Smooth muscle cell (in vitro differentiated cells): Measurements from ENCODE around the gene SLC4A5. TPM values are rescaled to one million over a fixed set of nuclear protein-coding genes. Genes with fewer than 3 reads are reported as not detected.

ENCODE experiments used
- DNase-seq: peaks from one replicate; lab custom pipeline; 2025; ENCODE audit not compliant: unreplicated experiment; lab: John Stamatoyannopoulos, UW
- H2AFZ ChIP-seq: fragments of 200-600 bp; sonication (generic); 2 replicates; pipeline ENCODE4 v1.6.0; 2016; ENCODE audit warnings: antibody characterized with exemption, low read depth, mild to moderate bottlenecking
- H3F3A ChIP-seq: fragments of 200-600 bp; sonication (generic); 2 replicates; pipeline ENCODE4 v1.6.0; 2017; ENCODE audit warnings: antibody characterized with exemption, low read depth
- H3K27ac ChIP-seq: fragments of 200-600 bp; sonication (generic); 2 replicates; pipeline ENCODE4 v1.5.1; 2016; ENCODE audit warnings: low read depth, mild to moderate bottlenecking
- H3K27me3 ChIP-seq: fragments of 200-600 bp; sonication (generic); 2 replicates; pipeline ENCODE4 v1.6.1; 2016; ENCODE audit warnings: low read depth, mild to moderate bottlenecking
- H3K36me3 ChIP-seq: fragments of 200-600 bp; sonication (generic); 2 replicates; pipeline ENCODE4 v1.5.1; 2016; ENCODE audit warnings: low read depth
- H3K4me1 ChIP-seq: fragments of 200-600 bp; sonication (generic); 2 replicates; pipeline ENCODE4 v1.5.1; 2016; ENCODE audit warnings: low read depth
- H3K4me2 ChIP-seq: fragments of 200-600 bp; sonication (generic); 2 replicates; pipeline ENCODE4 v1.6.0; 2016; ENCODE audit warnings: mild to moderate bottlenecking
- H3K4me3 ChIP-seq: fragments of 200-600 bp; sonication (generic); 2 replicates; pipeline ENCODE4 v1.5.1; 2016; ENCODE audit warnings: mild to moderate bottlenecking
- H3K79me2 ChIP-seq: fragments of 200-600 bp; sonication (generic); 2 replicates; pipeline ENCODE4 v1.6.0; 2016; ENCODE audit warnings: low read depth, mild to moderate bottlenecking
- H3K9ac ChIP-seq: fragments of 200-600 bp; sonication (generic); 2 replicates; pipeline ENCODE4 v1.6.0; 2016; ENCODE audit warnings: low read depth
- H3K9me3 ChIP-seq: fragments of 200-600 bp; sonication (generic); replicated peaks from 2 replicates; pipeline ENCODE4 v1.5.1; 2016; ENCODE audit warnings: low read depth
- H4K20me1 ChIP-seq: fragments of 200-600 bp; sonication (generic); 2 replicates; pipeline ENCODE4 v1.6.0; 2016; ENCODE audit warnings: low read depth
- CTCF ChIP-seq: fragments of 200-600 bp; sonication (generic); IDR thresholded peaks from 2 replicates; pipeline ENCODE4 v1.5.1; 2017; ENCODE audit warnings: borderline replicate concordance, mild to moderate bottlenecking, antibody characterized with exemption; ENCODE audit not compliant: insufficient read depth, poor library complexity, severe bottlenecking
- WGBS: methylation state at CpG from one replicate; pipeline ENCODE4 v1.1.7; 2016; ENCODE audit warnings: low lambda C conversion rate; 5-methylcytosine and 5-hydroxymethylcytosine counted together
- polyA plus RNA-seq: library from polyadenylated mRNA; unstranded; fragments of >200 nt; fragmentation: Nextera tagmentation; extraction: Ambion mirVana; gene quantifications from 2 replicates; pipeline ENCODE4 v1.2.1, GENCODE V29; 2016
- total RNA-seq: library from RNA; depleted of rRNA; stranded (reverse); fragments of >200 nt; gene quantifications from 2 replicates; pipeline ENCODE4 v1.2.3, GENCODE V29; 2014

Gene SLC4A5
- total and polyA plus RNA-seq, 2 experiments from 2014 or later: 0.46 to 0.99 TPM

GRCh38 chr2:74178211-74179062 lies 164.8 kb downstream of the SLC4A5 start, which contains the start of gene MOB1A:
Gene MOB1A (minus strand): TSS chr2:74178879. CDS start chr2:74178674, 205 bp downstream.
- Histone ChIP-seq H3K79me2 (peaks cover 50% of the 10 kb centered on the region), H3K27ac (peak within 1 kb of the TSS; percentile 95), H4K20me1 (peaks cover 47% of the 10 kb centered on the region), H3K4me1 (peaks cover 11% of the 10 kb centered on the region), H3K27me3 (no peaks in the 10 kb centered on the region), H3F3A (peaks cover 9% of the 10 kb centered on the region), H3K36me3 (no peaks in the 10 kb centered on the region), H3K4me2 (peak within 1 kb of the TSS; percentile 99), H2AFZ (peak within 1 kb of the TSS; percentile 89), H3K9ac (peak within 1 kb of the TSS; percentile 98), H3K9me3 (no peaks in the 10 kb centered on the region), H3K4me3 (peak within 1 kb of the TSS; percentile 97)
- no peak for TF ChIP-seq CTCF
- under 1% methylated on average over 83 of the region's 84 CpGs for WGBS
- DNase-seq: peak; percentile 85

GRCh38 chr2:74177696-74178095 lies 165.5 kb downstream of the SLC4A5 start:
- no peak overlapping the region for H2AFZ ChIP-seq
- no peaks in the 10 kb centered on the region for H3K36me3 ChIP-seq
- peaks cover 54% of the 10 kb centered on the region for H4K20me1 ChIP-seq
- H3K79me2 ChIP-seq: peaks cover 57% of the 10 kb centered on the region
- peaks cover 9% of the 10 kb centered on the region for H3F3A ChIP-seq
- peak overlapping the region; percentile 99 for H3K4me2 ChIP-seq
- H3K4me1 ChIP-seq: peaks cover 11% of the 10 kb centered on the region
- peak overlapping the region; percentile 95 for H3K27ac ChIP-seq
- DNase-seq: no peak
- no peaks in the 10 kb centered on the region for H3K27me3 ChIP-seq
- peak overlapping the region; percentile 97 for H3K4me3 ChIP-seq
- no peaks in the 10 kb centered on the region for H3K9me3 ChIP-seq
- peak overlapping the region; percentile 98 for H3K9ac ChIP-seq
- TF ChIP-seq CTCF: no peak

- WGBS: 100% methylated on average over 1 of the region's 1 CpG
- no peaks in the 10 kb centered on the region for H3K36me3 ChIP-seq
- H3F3A ChIP-seq: peaks cover 9% of the 10 kb centered on the region
- no peak overlapping the region for H3K4me2 ChIP-seq
- H4K20me1 ChIP-seq: peaks cover 81% of the 10 kb centered on the region
- no peak overlapping the region for H3K9ac ChIP-seq
- H3K4me3 ChIP-seq: no peak overlapping the region
- H2AFZ ChIP-seq: no peak overlapping the region
- H3K4me1 ChIP-seq: peaks cover 11% of the 10 kb centered on the region
- H3K79me2 ChIP-seq: peaks cover 84% of the 10 kb centered on the region
- no peaks in the 10 kb centered on the region for H3K27me3 ChIP-seq
- H3K9me3 ChIP-seq: no peaks in the 10 kb centered on the region
- DNase-seq: no peak
- no peak overlapping the region for H3K27ac ChIP-seq
- no peak for TF ChIP-seq CTCF
Measured at GRCh38 chr2:74174909-74175308, 168.3 kb downstream of the SLC4A5 start.
